ENCODE results near the gene GNG12. TPM values are rescaled to one million over a fixed set of nuclear protein-coding genes. Genes with fewer than 3 reads are reported as not detected.

Gene GNG12
- polyA plus RNA-seq, 3 donors = 0.03 TPM; not detected in 2

DNA sequence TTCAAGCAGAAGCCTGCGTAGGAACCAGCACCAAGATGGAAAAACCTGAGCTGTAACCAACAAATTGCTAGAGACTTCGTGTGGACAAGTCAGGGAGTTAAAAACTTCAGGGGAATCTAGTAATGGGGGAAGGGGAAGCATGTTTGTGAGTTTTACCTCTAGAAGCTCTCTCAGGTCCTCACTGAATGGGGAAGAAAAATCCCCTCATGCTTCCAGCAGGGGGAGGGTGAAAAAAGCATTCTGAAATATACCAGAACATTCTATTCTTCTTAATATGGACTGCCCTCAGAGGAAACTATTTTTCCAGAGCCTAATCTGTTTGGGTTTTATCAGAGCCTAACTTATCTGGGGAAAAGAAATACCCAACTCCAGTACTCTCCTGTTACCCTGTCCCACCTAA lies 28.6 kb downstream of the GNG12 start:
- H3K79me2 ChIP-seq (ENCODE audit: insufficient read depth, low read length) = no peaks in the 10 kb centered on the region
- H3K4me1 Mint-ChIP-seq = no peaks in the 10 kb centered on the region
- intact Hi-C loops (cut with micrococcal nuclease) = no loop called here

DNA sequence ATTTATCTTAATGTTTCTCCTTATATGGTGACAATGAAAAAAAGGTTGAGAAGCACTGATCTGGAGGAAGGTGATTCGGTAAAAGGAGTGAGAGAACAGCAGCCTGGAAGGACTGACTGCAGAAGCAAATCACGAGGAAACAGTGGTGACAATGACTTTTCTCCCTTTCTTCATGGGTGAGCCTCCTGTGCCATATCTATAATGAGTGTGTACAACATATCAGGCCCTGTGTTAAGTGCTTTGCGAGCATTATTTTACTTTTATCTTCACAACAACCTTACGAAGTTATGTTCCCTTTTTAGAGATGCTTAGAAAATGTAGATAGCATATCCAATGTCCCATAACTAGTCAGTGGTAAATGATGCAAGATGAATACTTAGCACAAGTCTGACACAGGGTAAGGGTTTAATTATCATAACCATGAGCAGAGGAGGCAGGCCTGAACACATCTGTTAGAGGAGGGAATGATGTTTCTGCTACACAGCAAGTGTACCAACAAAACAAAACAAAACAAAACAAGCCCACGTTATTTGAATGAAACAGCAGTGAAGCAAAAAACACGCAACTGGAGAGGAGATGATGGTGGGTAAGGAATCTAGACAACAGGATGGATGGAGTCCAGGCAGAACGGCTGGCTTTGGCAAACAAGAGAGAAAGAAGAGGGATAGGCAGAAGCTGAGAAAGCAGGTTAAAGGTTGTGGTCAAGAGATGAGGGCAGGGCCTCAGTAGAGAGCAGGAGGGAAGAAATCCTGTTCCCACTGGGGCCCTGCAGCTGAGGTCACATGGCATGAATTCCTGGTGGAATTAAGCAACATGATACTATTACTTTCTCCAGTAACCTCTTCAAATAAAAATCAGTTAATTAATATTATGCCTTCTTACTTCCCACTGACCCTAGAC lies 29.6 kb downstream of the GNG12 start:
- Histone ChIP-seq H2AFZ (ENCODE audit: insufficient read depth, low read depth, low read length, poor library complexity, severe bottlenecking) (no peak overlapping the region), H3K79me2 (ENCODE audit: insufficient read depth, low read length) (no peaks in the 10 kb centered on the region), H3K27ac (ENCODE audit: low read depth in 1 of 2, low read length in 2 of 2) (no peak overlapping the region), H3K27me3 (ENCODE audit: control insufficient read depth in 2 of 2, insufficient read depth in 2 of 2, low read length in 2 of 2) (no peaks in the 10 kb centered on the region), H3K4me3 (replicated peaks in 1 of 3; ENCODE audit: low read depth in 2 of 3, low read length in 3 of 3) (no peak overlapping the region), H3K36me3 (replicated peaks in 1 of 2; ENCODE audit: control insufficient read depth in 1 of 2, insufficient read depth in 2 of 2, low read length in 2 of 2) (no peaks in the 10 kb centered on the region), H3K4me1 (ENCODE audit: control insufficient read depth in 1 of 2, insufficient read depth in 2 of 2, low read length in 2 of 2) (no peaks in the 10 kb centered on the region), H3K4me2 (replicated peaks; ENCODE audit: extremely low read depth, low read length, poor library complexity, severe bottlenecking) (no peak overlapping the region), H3K9ac (ENCODE audit: insufficient read depth, low read length, poor library complexity, severe bottlenecking) (no peak overlapping the region), H3K9me3 (replicated peaks in 1 of 2; ENCODE audit: control insufficient read depth in 1 of 2, insufficient read depth in 1 of 2, low read length in 2 of 2) (no peaks in the 10 kb centered on the region), H4K20me1 (ENCODE audit: insufficient read depth, low read length) (no peaks in the 10 kb centered on the region)
- Mint-ChIP-seq H3K27ac (peak overlapping the region in 1 of 7 donors; percentile 1), H3K4me1 (no peaks in the 10 kb centered on the region), H3K9me3 (peaks cover 0 to 3% (median 0%) of the 10 kb centered on the region in 7 donors), H3K4me3 (no peak overlapping the region), H3K27me3 (ENCODE audit: low read depth in 3 of 3) (peaks cover 5 to 7% (median 5%) of the 10 kb centered on the region in 3 donors), H3K36me3 (no peaks in the 10 kb centered on the region)
- TF ChIP-seq, protein P1, sequence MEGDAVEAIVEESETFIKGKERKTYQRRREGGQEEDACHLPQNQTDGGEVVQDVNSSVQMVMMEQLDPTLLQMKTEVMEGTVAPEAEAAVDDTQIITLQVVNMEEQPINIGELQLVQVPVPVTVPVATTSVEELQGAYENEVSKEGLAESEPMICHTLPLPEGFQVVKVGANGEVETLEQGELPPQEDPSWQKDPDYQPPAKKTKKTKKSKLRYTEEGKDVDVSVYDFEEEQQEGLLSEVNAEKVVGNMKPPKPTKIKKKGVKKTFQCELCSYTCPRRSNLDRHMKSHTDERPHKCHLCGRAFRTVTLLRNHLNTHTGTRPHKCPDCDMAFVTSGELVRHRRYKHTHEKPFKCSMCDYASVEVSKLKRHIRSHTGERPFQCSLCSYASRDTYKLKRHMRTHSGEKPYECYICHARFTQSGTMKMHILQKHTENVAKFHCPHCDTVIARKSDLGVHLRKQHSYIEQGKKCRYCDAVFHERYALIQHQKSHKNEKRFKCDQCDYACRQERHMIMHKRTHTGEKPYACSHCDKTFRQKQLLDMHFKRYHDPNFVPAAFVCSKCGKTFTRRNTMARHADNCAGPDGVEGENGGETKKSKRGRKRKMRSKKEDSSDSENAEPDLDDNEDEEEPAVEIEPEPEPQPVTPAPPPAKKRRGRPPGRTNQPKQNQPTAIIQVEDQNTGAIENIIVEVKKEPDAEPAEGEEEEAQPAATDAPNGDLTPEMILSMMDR (IDR thresholded peaks at IDR 0.05) = no peak
- intact Hi-C loops (cut with micrococcal nuclease) = no loop called here
- DNase-seq = no peak
- WGBS (ENCODE audit: insufficient coverage) = 84% methylated on average over 3 of the region's 7 CpGs

More for the DNA sequence above, 28.6 kb downstream of the GNG12 start:
- TF ChIP-seq, protein P1 (IDR thresholded peaks at IDR 0.05) = no peak
- Histone ChIP-seq H3K9me3 (replicated peaks in 1 of 2; ENCODE audit: control insufficient read depth in 1 of 2, insufficient read depth in 1 of 2, low read length in 2 of 2) (no peaks in the 10 kb centered on the region), H2AFZ (ENCODE audit: insufficient read depth, low read depth, low read length, poor library complexity, severe bottlenecking) (no peak overlapping the region), H3K9ac (ENCODE audit: insufficient read depth, low read length, poor library complexity, severe bottlenecking) (no peak overlapping the region), H3K36me3 (replicated peaks in 1 of 2; ENCODE audit: control insufficient read depth in 1 of 2, insufficient read depth in 2 of 2, low read length in 2 of 2) (no peaks in the 10 kb centered on the region), H3K4me1 (ENCODE audit: control insufficient read depth in 1 of 2, insufficient read depth in 2 of 2, low read length in 2 of 2) (no peaks in the 10 kb centered on the region), H3K27ac (ENCODE audit: low read depth in 1 of 2, low read length in 2 of 2) (no peak overlapping the region), H4K20me1 (ENCODE audit: insufficient read depth, low read length) (no peaks in the 10 kb centered on the region), H3K27me3 (ENCODE audit: control insufficient read depth in 2 of 2, insufficient read depth in 2 of 2, low read length in 2 of 2) (no peaks in the 10 kb centered on the region), H3K4me2 (replicated peaks; ENCODE audit: extremely low read depth, low read length, poor library complexity, severe bottlenecking) (no peak overlapping the region), H3K4me3 (replicated peaks in 1 of 3; ENCODE audit: low read depth in 2 of 3, low read length in 3 of 3) (no peak overlapping the region)
- Mint-ChIP-seq H3K9me3 (peaks cover 0 to 3% (median 0%) of the 10 kb centered on the region in 7 donors), H3K4me3 (no peak overlapping the region), H3K27me3 (ENCODE audit: low read depth in 3 of 3) (peaks cover 5 to 7% (median 6%) of the 10 kb centered on the region in 3 donors), H3K36me3 (no peaks in the 10 kb centered on the region), H3K27ac (no peak overlapping the region)
- DNase-seq = no peak
- WGBS (ENCODE audit: insufficient coverage) = 79% methylated on average over 2 of the region's 2 CpGs

All from CD14-positive monocyte (primary cell).